ENCODE data around the gene TTC33. TPM values are rescaled to one million over a fixed set of nuclear protein-coding genes. Genes with fewer than 3 reads are reported as not detected.

Gene TTC33
- total RNA-seq, 1 donor from 2014 or later: 52.5 TPM

GRCh38 chr5:40630126-40630525 is 125.6 kb downstream of the TTC33 start:
- Histone ChIP-seq H3K27me3 (no peaks in the 10 kb centered on the region), H3K27ac (no peak overlapping the region), H3K4me2 (no peak overlapping the region), H3K79me2 (ENCODE audit: low read depth) (no peaks in the 10 kb centered on the region), H3F3A (ENCODE audit: low read depth) (no peaks in the 10 kb centered on the region), H3K4me3 (no peak overlapping the region), H3K9me3 (ENCODE audit: low read depth) (no peaks in the 10 kb centered on the region), H3K4me1 (no peaks in the 10 kb centered on the region), H4K20me1 (ENCODE audit: low read depth) (no peaks in the 10 kb centered on the region), H2AFZ (replicated peaks) (no peak overlapping the region), H3K36me3 (no peaks in the 10 kb centered on the region), H3K9ac (no peak overlapping the region)
- no peaks in the 10 kb centered on the region for H3K4me1 Mint-ChIP-seq
- H3K9me3 Mint-ChIP-seq: no peaks in the 10 kb centered on the region
- TF ChIP-seq EZH2phosphoT487 (IDR thresholded peaks at IDR 0.05) (no peak), EZH2 (IDR thresholded peaks at IDR 0.05) (no peak), CTCF (IDR thresholded peaks at IDR 0.05) (no peak)
- H3K27ac Mint-ChIP-seq: no peak overlapping the region
- H3K4me3 Mint-ChIP-seq: no peak overlapping the region
- H3K36me3 Mint-ChIP-seq: no peaks in the 10 kb centered on the region
- no peak for DNase-seq (ENCODE audit: low spot score)
- H3K27me3 Mint-ChIP-seq (ENCODE audit: insufficient read depth, low read depth): peaks cover 8% of the 10 kb centered on the region

- H3K27me3 Mint-ChIP-seq (ENCODE audit: insufficient read depth, low read depth): peaks cover 8% of the 10 kb centered on the region
- TF ChIP-seq EZH2 (IDR thresholded peaks at IDR 0.05) (no peak), CTCF (IDR thresholded peaks at IDR 0.05) (no peak), EZH2phosphoT487 (IDR thresholded peaks at IDR 0.05) (no peak)
- H3K4me1 ChIP-seq: no peaks in the 10 kb centered on the region
- no peaks in the 10 kb centered on the region for H3K36me3 ChIP-seq
- H3K36me3 Mint-ChIP-seq: no peaks in the 10 kb centered on the region
- H3K4me3 Mint-ChIP-seq: no peak overlapping the region
- no peak overlapping the region for H3K4me2 ChIP-seq
- H3K9me3 ChIP-seq (ENCODE audit: low read depth): no peaks in the 10 kb centered on the region
- H4K20me1 ChIP-seq (ENCODE audit: low read depth): no peaks in the 10 kb centered on the region
- H3K27ac Mint-ChIP-seq: no peak overlapping the region
- no peaks in the 10 kb centered on the region for H3K79me2 ChIP-seq (ENCODE audit: low read depth)
- no peak overlapping the region for H3K9ac ChIP-seq
- DNase-seq (ENCODE audit: low spot score): no peak
- H3F3A ChIP-seq (ENCODE audit: low read depth): no peaks in the 10 kb centered on the region
- H3K4me3 ChIP-seq: no peak overlapping the region
- H3K4me1 Mint-ChIP-seq: no peaks in the 10 kb centered on the region
- no peaks in the 10 kb centered on the region for H3K27me3 ChIP-seq
- H2AFZ ChIP-seq (replicated peaks): no peak overlapping the region
- H3K27ac ChIP-seq: no peak overlapping the region
- no peaks in the 10 kb centered on the region for H3K9me3 Mint-ChIP-seq
These were observed 127.4 kb downstream of the TTC33 start for GRCh38 chr5:40628407-40628806.

DNA sequence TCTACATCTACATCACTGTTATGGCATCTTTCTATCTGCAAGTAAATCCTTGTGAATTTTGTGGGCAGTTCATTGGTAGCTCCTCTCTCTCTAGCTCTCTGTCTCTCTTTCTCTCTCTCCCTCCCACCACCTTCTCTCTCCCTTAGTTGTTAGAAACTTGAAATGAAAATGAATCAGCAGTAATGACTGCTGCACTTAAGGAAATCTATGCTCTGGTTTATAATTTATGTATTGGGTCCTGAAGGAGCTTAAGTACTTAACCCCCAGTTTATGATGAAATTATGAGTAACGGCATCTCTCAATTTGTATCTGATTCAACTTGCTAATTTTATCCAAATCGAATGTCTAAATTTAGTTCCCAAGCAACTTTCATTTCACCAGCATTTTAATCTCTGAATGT is 128.1 kb downstream of the TTC33 start:
- H3K4me1 Mint-ChIP-seq: no peaks in the 10 kb centered on the region
- no peaks in the 10 kb centered on the region for H3F3A ChIP-seq (ENCODE audit: low read depth)
- no peaks in the 10 kb centered on the region for H3K36me3 Mint-ChIP-seq
- no peaks in the 10 kb centered on the region for H3K27me3 ChIP-seq
- no peak overlapping the region for H3K9ac ChIP-seq
- H3K27me3 Mint-ChIP-seq (ENCODE audit: insufficient read depth, low read depth): peaks cover 8% of the 10 kb centered on the region
- H2AFZ ChIP-seq (replicated peaks): no peak overlapping the region
- no peak overlapping the region for H3K4me3 ChIP-seq
- no peaks in the 10 kb centered on the region for H3K9me3 ChIP-seq (ENCODE audit: low read depth)
- no peak for DNase-seq (ENCODE audit: low spot score)
- H3K4me2 ChIP-seq: no peak overlapping the region
- no peaks in the 10 kb centered on the region for H3K4me1 ChIP-seq
- no peak overlapping the region for H3K4me3 Mint-ChIP-seq
- TF ChIP-seq EZH2phosphoT487 (IDR thresholded peaks at IDR 0.05) (no peak), EZH2 (IDR thresholded peaks at IDR 0.05) (no peak), CTCF (IDR thresholded peaks at IDR 0.05) (no peak)
- no peaks in the 10 kb centered on the region for H3K79me2 ChIP-seq (ENCODE audit: low read depth)
- H3K36me3 ChIP-seq: no peaks in the 10 kb centered on the region
- no peak overlapping the region for H3K27ac ChIP-seq
- no peak overlapping the region for H3K27ac Mint-ChIP-seq
- H4K20me1 ChIP-seq (ENCODE audit: low read depth): no peaks in the 10 kb centered on the region
- no peaks in the 10 kb centered on the region for H3K9me3 Mint-ChIP-seq
